ENCODE results near the gene LRSAM1.

DNA sequence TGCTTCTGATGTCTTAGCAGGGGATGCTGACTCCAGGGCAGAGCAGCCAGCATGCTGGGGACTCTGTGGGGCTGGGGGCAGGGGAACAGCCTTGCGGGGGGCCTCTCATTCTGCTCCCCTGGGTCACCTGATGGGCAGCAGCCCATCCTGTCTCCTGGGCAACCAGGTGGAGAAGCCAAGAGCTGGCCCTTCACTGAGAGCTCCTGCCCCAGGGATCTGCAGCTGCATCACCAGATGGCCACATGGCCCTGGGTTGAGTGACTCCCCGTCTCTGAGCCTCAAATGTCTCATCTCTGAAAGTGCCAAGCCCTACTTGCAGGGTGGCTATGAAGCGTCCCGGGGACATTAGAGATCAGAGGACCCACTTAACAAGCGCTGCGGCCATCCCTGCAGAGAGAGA lies 49.1 kb downstream of the LRSAM1 start:
- TF ChIP-seq GATA2 (IDR thresholded peaks at IDR 0.05; ENCODE audit: low read depth, low read length) (no peak), GATA3 (IDR thresholded peaks at IDR 0.05; ENCODE audit: low read depth, low read length) (no peak)

Data from SH-SY5Y (cell line).